ENCODE results near the gene ACOXL.

ACOXL gene

DNA sequence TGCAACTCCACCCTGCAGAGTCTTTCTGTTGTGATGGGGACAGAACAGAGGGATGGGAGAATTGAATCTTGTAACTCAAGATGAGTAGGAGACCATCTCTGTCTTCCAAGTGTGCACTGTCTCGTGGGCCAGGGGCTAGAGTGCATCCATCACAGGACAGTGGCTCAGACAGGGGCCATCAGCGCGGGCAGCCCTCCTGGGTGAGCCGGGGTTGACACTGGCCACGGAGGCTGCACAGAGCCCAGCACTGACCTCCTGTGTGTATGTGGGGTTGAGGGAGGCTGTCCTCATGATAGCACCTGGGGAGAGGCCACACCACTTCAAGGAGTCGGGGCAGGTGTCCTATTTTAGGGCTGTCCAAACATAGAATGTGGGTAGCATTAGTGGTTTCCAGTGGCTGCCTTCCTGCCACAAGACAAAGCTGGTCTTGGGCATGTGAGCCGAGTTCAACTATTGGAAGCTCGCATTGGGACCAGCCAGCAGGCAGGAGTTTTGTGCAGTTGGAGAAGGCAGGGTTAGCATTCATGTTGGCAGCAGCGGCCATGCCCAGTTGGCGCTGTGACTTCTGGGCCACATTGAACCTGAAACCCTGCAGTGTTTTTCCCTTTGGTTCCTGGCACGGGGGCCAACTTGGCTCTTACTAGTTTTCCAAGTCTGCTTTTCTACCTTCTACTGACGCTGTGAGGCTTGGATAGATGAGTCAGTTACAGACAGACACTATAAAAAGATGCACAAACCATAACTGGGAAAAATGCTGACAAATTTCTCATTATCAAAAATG lies 45.3 kb downstream of the ACOXL start:
- no peaks in the 10 kb centered on the region for H3K9me3 Mint-ChIP-seq
- no peaks in the 10 kb centered on the region for H3K36me3 Mint-ChIP-seq (ENCODE audit: low read depth)
- no peak for TF ChIP-seq CTCF (IDR thresholded peaks at IDR 0.05)
- peaks cover 4% of the 10 kb centered on the region for H3K27me3 Mint-ChIP-seq (ENCODE audit: low read depth, poor library complexity)
- no peak overlapping the region for H3K27ac Mint-ChIP-seq
- H3K4me1 Mint-ChIP-seq = no peaks in the 10 kb centered on the region
- DNase-seq = no peak
- H3K4me3 Mint-ChIP-seq = no peak overlapping the region

GRCh38 chr2:110780461-110780860 lies 48.1 kb downstream of the ACOXL start:
- DNase-seq = no peak
- H3K27me3 Mint-ChIP-seq (ENCODE audit: low read depth, poor library complexity) = peaks cover 4% of the 10 kb centered on the region
- H3K9me3 Mint-ChIP-seq = no peaks in the 10 kb centered on the region
- no peak overlapping the region for H3K4me3 Mint-ChIP-seq
- no peaks in the 10 kb centered on the region for H3K36me3 Mint-ChIP-seq (ENCODE audit: low read depth)
- no peak overlapping the region for H3K27ac Mint-ChIP-seq
- no peak for TF ChIP-seq CTCF (IDR thresholded peaks at IDR 0.05)
- H3K4me1 Mint-ChIP-seq = no peaks in the 10 kb centered on the region

- Mint-ChIP-seq H3K9me3 (peaks cover 9% of the 10 kb centered on the region), H3K4me3 (no peak overlapping the region), H3K4me1 (no peaks in the 10 kb centered on the region), H3K36me3 (ENCODE audit: low read depth) (no peaks in the 10 kb centered on the region), H3K27ac (no peak overlapping the region), H3K27me3 (ENCODE audit: low read depth, poor library complexity) (peaks cover 6% of the 10 kb centered on the region)
- no peak for TF ChIP-seq CTCF (IDR thresholded peaks at IDR 0.05)
- no peak for DNase-seq
These were observed 51.0 kb downstream of the ACOXL start for GRCh38 chr2:110783196-110783873.

GRCh38 chr2:110784047-110784631 lies 51.8 kb downstream of the ACOXL start:
- H3K36me3 Mint-ChIP-seq (ENCODE audit: low read depth) = no peaks in the 10 kb centered on the region
- peaks cover 7% of the 10 kb centered on the region for H3K27me3 Mint-ChIP-seq (ENCODE audit: low read depth, poor library complexity)
- H3K4me3 Mint-ChIP-seq = no peak overlapping the region
- no peak for TF ChIP-seq CTCF (IDR thresholded peaks at IDR 0.05)
- H3K9me3 Mint-ChIP-seq = peaks cover 9% of the 10 kb centered on the region
- DNase-seq = no peak
- no peak overlapping the region for H3K27ac Mint-ChIP-seq
- no peaks in the 10 kb centered on the region for H3K4me1 Mint-ChIP-seq

GRCh38 chr2:110785439-110785838 lies 53.1 kb downstream of the ACOXL start:
- peaks cover 10% of the 10 kb centered on the region for H3K27me3 Mint-ChIP-seq (ENCODE audit: low read depth, poor library complexity)
- DNase-seq = no peak
- peaks cover 9% of the 10 kb centered on the region for H3K9me3 Mint-ChIP-seq
- H3K4me1 Mint-ChIP-seq = no peaks in the 10 kb centered on the region
- H3K27ac Mint-ChIP-seq = no peak overlapping the region
- no peaks in the 10 kb centered on the region for H3K36me3 Mint-ChIP-seq (ENCODE audit: low read depth)
- no peak overlapping the region for H3K4me3 Mint-ChIP-seq
- no peak for TF ChIP-seq CTCF (IDR thresholded peaks at IDR 0.05)

All from nephron progenitor cell (in vitro differentiated cells).